ENCODE data around the gene PPP2R5C. TPM values are rescaled to one million over a fixed set of nuclear protein-coding genes. Genes with fewer than 3 reads are reported as not detected.

PPP2R5C gene
- total and polyA plus RNA-seq, 8 donors, result 41.6 to 76.1 (median 55.9) TPM

DNA sequence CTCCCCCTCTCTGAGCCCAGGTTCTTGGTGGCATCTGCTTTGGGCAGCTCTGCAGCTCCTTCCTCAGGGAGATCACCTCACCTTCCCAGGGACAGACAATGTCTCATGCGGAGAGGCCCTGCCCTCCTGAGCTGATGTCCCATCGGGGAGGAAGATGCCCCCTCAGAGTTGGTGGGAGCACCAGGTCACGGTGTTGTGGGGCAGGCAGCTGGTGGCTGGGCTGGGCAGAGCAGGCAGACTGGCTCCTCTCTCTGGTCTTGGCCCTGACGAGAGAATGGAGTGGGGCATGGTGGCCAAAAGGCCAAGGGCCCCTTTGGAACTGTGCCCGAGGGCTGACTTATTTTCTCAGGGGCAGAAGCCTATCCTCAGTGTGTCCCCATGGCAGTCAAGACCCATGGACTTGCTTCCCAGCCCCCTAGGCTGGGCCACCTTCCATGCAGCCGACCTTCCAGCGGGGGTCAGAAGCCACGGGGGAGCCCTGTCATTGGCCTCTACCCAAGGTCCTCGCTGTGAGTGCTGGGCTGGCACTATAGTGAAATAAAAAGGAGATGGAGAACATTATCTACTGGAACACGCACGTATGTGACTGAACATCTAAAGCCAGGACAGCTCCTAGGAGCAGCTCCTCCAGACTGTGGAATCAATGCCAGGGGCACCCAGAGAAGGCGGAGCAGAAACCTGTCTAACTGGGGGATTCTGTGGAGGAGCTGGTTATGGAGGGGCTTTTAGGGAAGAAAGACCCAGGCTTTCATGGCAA lies 21.9 kb downstream of the PPP2R5C start:
- peaks cover 0 to 5% (median 0%) of the 10 kb centered on the region in 3 donors for H3K4me1 ChIP-seq
- no peak for ATAC-seq
- no peak overlapping the region for H3K4me3 ChIP-seq
- H3K27me3 ChIP-seq, result no peaks in the 10 kb centered on the region
- no peak for FAIRE-seq
- intact Hi-C loops (cut with DNase I), result no loop called here
- DNase-seq, result no peak
- no peaks in the 10 kb centered on the region for H3K9me3 ChIP-seq
- WGBS, 2 donors, result 93 to 95% methylated on average over 11 to 12 of the region's 12 CpGs
- TF ChIP-seq, protein P1, sequence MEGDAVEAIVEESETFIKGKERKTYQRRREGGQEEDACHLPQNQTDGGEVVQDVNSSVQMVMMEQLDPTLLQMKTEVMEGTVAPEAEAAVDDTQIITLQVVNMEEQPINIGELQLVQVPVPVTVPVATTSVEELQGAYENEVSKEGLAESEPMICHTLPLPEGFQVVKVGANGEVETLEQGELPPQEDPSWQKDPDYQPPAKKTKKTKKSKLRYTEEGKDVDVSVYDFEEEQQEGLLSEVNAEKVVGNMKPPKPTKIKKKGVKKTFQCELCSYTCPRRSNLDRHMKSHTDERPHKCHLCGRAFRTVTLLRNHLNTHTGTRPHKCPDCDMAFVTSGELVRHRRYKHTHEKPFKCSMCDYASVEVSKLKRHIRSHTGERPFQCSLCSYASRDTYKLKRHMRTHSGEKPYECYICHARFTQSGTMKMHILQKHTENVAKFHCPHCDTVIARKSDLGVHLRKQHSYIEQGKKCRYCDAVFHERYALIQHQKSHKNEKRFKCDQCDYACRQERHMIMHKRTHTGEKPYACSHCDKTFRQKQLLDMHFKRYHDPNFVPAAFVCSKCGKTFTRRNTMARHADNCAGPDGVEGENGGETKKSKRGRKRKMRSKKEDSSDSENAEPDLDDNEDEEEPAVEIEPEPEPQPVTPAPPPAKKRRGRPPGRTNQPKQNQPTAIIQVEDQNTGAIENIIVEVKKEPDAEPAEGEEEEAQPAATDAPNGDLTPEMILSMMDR (IDR thresholded peaks at IDR 0.05), result no peak
- H3K36me3 ChIP-seq, result no peaks in the 10 kb centered on the region
- no peak overlapping the region for H3K27ac ChIP-seq

DNA sequence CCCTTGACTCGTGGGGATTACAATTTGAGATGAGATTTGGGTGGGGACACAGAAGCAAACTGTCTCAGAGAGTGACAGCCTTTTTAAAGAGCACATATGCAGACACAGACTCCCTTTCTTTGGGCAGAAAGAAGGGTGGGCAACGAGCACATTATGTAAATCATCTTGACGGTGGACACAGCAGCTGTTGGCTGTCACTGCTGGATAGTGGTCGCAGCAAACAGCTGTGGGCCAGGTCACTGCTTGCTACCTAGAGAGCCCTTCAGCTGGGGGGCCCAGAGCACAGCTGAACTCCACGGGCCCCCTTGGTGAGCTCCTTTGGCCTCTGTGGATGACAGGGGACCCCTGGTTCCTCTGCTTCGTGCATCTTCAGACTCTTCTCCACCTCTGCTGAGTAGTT lies 23.1 kb downstream of the PPP2R5C start:
- ATAC-seq (no peak), FAIRE-seq (no peak), DNase-seq (no peak)
- TF ChIP-seq, protein P1 (IDR thresholded peaks at IDR 0.05), result no peak
- Histone ChIP-seq H3K4me1 (peaks cover 0 to 5% (median 3%) of the 10 kb centered on the region in 3 donors), H3K27me3 (no peaks in the 10 kb centered on the region), H3K4me3 (no peak overlapping the region), H3K27ac (no peak overlapping the region), H3K9me3 (no peaks in the 10 kb centered on the region), H3K36me3 (no peaks in the 10 kb centered on the region)
- intact Hi-C loops (cut with DNase I), result no loop called here
- WGBS, 2 donors, result 84 to 86% methylated on average over 6 of the region's 6 CpGs

DNA sequence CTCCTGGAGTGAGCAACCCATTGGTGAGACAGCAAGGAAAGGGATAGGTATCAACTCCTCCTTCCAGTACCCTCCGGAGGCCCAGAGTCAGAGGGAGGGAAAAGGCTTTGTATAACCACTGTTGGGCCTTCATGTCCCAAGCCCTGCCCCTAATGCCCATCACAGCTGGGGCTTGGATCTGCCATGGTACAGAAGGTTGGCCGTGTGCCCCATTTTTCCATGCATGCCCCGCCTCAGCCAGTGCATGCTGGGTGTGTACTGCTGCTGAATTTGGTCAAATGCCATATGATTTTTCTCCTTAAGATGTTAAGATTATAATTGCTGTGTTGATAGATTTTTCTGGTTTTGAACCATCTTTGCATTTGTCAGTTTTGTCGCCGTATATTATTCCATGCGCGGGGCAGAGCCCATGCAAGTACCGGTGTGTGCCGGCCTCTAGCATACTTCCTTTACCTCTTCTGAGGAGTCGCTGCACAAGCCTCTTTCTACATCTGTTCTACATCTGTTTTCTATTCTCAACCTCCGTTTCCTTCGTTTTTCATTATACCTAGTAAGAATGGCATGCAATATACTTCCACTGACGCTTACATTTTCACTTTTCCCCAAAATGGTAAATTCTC lies 26.6 kb downstream of the PPP2R5C start:
- Histone ChIP-seq H3K27ac (no peak overlapping the region), H3K4me1 (peaks cover 0 to 8% (median 0%) of the 10 kb centered on the region in 3 donors), H3K9me3 (no peaks in the 10 kb centered on the region), H3K36me3 (no peaks in the 10 kb centered on the region), H3K4me3 (no peak overlapping the region), H3K27me3 (no peaks in the 10 kb centered on the region)
- DNase-seq (no peak), FAIRE-seq (no peak), ATAC-seq (no peak)
- TF ChIP-seq, protein P1 (IDR thresholded peaks at IDR 0.05), result no peak
- intact Hi-C loops (cut with DNase I), result no loop called here
- WGBS, 2 donors, result 95 to 98% methylated on average over 13 of the region's 13 CpGs

DNA sequence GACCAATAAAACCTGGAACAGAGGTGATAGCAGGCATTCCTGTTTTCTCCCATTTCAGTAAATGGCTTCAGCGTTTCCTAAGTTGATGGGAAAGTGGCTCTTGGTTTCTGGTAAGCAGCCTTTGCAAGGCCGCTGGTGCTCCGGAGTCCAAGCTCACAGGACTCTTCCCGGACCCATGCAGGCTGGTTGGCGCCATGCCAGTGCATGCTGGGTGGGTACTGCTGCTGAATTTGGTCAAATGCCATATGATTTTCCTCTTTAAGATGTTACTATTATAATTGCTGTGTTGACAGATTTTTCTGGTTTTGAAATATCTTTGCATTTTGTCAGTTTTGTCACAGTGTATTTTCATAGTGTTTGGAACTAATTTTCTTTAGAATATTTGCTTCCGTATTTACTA lies 27.7 kb downstream of the PPP2R5C start:
- no peak for FAIRE-seq
- intact Hi-C loops (cut with DNase I), result no loop called here
- no peak for ATAC-seq
- DNase-seq, result peak in 1 of 6 donors; percentile 40
- H3K27me3 ChIP-seq, result no peaks in the 10 kb centered on the region
- WGBS, 2 donors, result 62 to 66% methylated on average over 6 of the region's 6 CpGs
- H3K36me3 ChIP-seq, result no peaks in the 10 kb centered on the region
- no peaks in the 10 kb centered on the region for H3K9me3 ChIP-seq
- no peak overlapping the region for H3K4me3 ChIP-seq
- TF ChIP-seq, protein P1 (IDR thresholded peaks at IDR 0.05), result no peak
- H3K27ac ChIP-seq, result no peak overlapping the region
- peaks cover 0 to 8% (median 0%) of the 10 kb centered on the region in 3 donors for H3K4me1 ChIP-seq

DNA sequence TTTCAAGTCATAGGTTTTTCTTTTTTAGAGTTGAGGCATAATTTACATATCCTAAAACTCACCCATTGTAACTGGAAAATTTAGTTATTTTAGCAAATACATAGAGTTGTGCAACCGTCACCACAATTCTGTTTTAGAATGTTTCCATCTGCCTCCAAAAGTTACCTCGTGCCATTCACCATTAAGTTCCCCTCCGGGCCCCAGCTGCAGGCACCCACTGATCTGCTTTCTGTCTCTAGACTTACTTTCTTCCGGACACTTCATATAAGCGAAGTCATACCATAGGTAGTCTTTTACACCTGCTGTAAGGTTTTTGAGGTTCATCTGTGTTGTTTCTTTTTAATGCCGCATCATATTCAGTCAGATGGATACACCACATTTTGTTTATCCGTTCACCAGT lies 28.7 kb downstream of the PPP2R5C start:
- DNase-seq, result no peak
- ATAC-seq, result no peak
- no peak for FAIRE-seq
- H3K36me3 ChIP-seq, result no peaks in the 10 kb centered on the region
- no peak overlapping the region for H3K4me3 ChIP-seq
- WGBS, 2 donors, result 94 to 96% methylated on average over 7 of the region's 7 CpGs
- TF ChIP-seq, protein P1 (IDR thresholded peaks at IDR 0.05), result no peak
- no peak overlapping the region for H3K27ac ChIP-seq
- peaks cover 0 to 8% (median 0%) of the 10 kb centered on the region in 3 donors for H3K4me1 ChIP-seq
- H3K9me3 ChIP-seq, result no peaks in the 10 kb centered on the region
- H3K27me3 ChIP-seq, result no peaks in the 10 kb centered on the region
- intact Hi-C loops (cut with DNase I), result no loop called here

Measured in pancreas (tissue), 10 donors.